Heart left ventricle (tissue), 16 donors: ENCODE results near the gene RANBP10. TPM values are rescaled to one million over a fixed set of nuclear protein-coding genes. Genes with fewer than 3 reads are reported as not detected.

Experiments
- ATAC-seq, 4 donors: fragments of 200-7000 bp; cut with Tn5 transposase; one replicate each; pipeline ENCODE4 v1.9.1; 2020 to 2022; ENCODE audit warnings: moderate library complexity in 4 of 4, mild to moderate bottlenecking in 3 of 4, moderate number of reproducible peaks in 1 of 4
- DNase-seq, 5 donors: peaks; one replicate each; pipeline ENCODE4 v3.0.0-alpha.2; 2020
- H3K27ac ChIP-seq, 12 donors: fragments of 200-600 bp; sonication (generic) in 4 of 12; one replicate each; pipeline versions ENCODE4 v1.5.0 to v1.8.0; 2016 to 2022; ENCODE audit warnings: mild to moderate bottlenecking in 2 of 12
- H3K27me3 ChIP-seq, 9 donors: fragments of 200-600 bp; sonication (generic) in 2 of 9; one replicate each; pipeline versions ENCODE4 v1.5.1 to v1.8.0; 2016 to 2022; ENCODE audit warnings: mild to moderate bottlenecking in 3 of 9
- H3K36me3 ChIP-seq, 9 donors: fragments of 200-600 bp; sonication (generic) in 2 of 9; one replicate each; pipeline versions ENCODE4 v1.5.0 to v1.8.0; 2018 to 2022; ENCODE audit warnings: mild to moderate bottlenecking in 2 of 9
- H3K4me1 ChIP-seq, 12 donors: fragments of 200-600 bp; sonication (generic) in 4 of 12; one replicate each; pipeline versions ENCODE4 v1.5.0 to v1.8.0; 2016 to 2022; ENCODE audit warnings: mild to moderate bottlenecking in 3 of 12
- H3K4me3 ChIP-seq, 12 donors: fragments of 200-600 bp; sonication (generic) in 4 of 12; one replicate each; pipeline versions ENCODE4 v1.5.0 to v1.8.0; 2017 to 2022; ENCODE audit warnings: mild to moderate bottlenecking in 9 of 12, moderate library complexity in 4 of 12
- H3K9me3 ChIP-seq, 12 donors: fragments of 200-600 bp; sonication (generic) in 4 of 12; one replicate each; pipeline versions ENCODE4 v1.5.0 to v1.8.0; 2016 to 2022; ENCODE audit warnings: mild to moderate bottlenecking in 1 of 12
- CTCF ChIP-seq, 12 donors: fragments of 200-600 bp; sonication (generic) in 4 of 12; IDR thresholded peaks; one replicate each; pipeline versions ENCODE4 v1.5.0 to v1.8.0; 2018 to 2022; ENCODE audit warnings: antibody characterized with exemption in 12 of 12, mild to moderate bottlenecking in 5 of 12
- POLR2A ChIP-seq, 2 donors: fragments of 450-650 bp; IDR thresholded peaks; one replicate each; pipeline ENCODE4 v1.6.1; 2017; ENCODE audit warnings: antibody characterized with exemption in 2 of 2, mild to moderate bottlenecking in 2 of 2, moderate library complexity in 2 of 2
- WGBS, 4 donors: extraction: QIAGEN DNeasy Blood & Tissue Kit in 2 of 4; methylation state at CpG; one replicate each; pipeline versions ENCODE4 v1.1.5 to v1.1.7; 2013 to 2018; 5-methylcytosine and 5-hydroxymethylcytosine counted together
- intact Hi-C, 10 donors: fragments of 100-400 bp; cut with DNase I; formaldehyde crosslinking; loops; one replicate each; pipeline versions ENCODE4 v1.11.1 to v1.14.2; 2022
- polyA plus RNA-seq, 2 donors: library from polyadenylated mRNA; stranded (reverse); fragments of 200-250 nt; gene quantifications; one replicate each; pipeline ENCODE4 v1.2.3, GENCODE V29; 2013
- total RNA-seq, 9 donors: library from RNA; depleted of rRNA in 2 of 9; stranded (reverse); fragments of >200 nt in 2 of 9; fragmentation: NEBNext Ultra II Directional in 3 of 9; extraction: Animal tissue kit (Norgen Biotek cat#: 25700) in 3 of 9; gene quantifications; one replicate each; pipeline versions ENCODE4 v1.1.0 to v1.2.4, GENCODE V29; 2016 to 2023
- donor health status: ischemic (EF 13 %, LVEDD 7.1; RV severe dilation, severe dysfunction).
- donor health status: healthy with polysubstance abuse.
- donor health status: DM: no; HTN: yes; CAD: no.
- donor health status: DM: no; HTN: no; CAD: no.
- donor health status: ischemic (EF 25% LVEDD 6.9; RV normal size, moderate dysfunction).
- donor health status: ischemic (EF 25% LVEDD 5.7; RV mildly dilated, moderate dysfunction).
- donor health status: healthy.
- donor health status: DM: yes; HTN: yes; CAD: no.
- donor health status: ischemic (EF 35%, LVEDD 5.7; RV mildly dilated, moderate dysfunction).
- donor health status: nonischemic (EF 11% LVEDD 7.7; RV severe dilation, severe dysfunction).
- donor health status: DM: yes; HTN: yes; CAD: no.
- donor health status: PGD.
- donor health status: ischemic (EF 29% LVEDD 5.4; RV normal size, mild dysfunction).
- donor health status: nonischemic (EF 23%, LVEDD 6.1; RV moderate dilation, normal function).

Gene RANBP10
- total and polyA plus RNA-seq, 11 donors: 5.6 to 19.7 (median 11.8) TPM

DNA sequence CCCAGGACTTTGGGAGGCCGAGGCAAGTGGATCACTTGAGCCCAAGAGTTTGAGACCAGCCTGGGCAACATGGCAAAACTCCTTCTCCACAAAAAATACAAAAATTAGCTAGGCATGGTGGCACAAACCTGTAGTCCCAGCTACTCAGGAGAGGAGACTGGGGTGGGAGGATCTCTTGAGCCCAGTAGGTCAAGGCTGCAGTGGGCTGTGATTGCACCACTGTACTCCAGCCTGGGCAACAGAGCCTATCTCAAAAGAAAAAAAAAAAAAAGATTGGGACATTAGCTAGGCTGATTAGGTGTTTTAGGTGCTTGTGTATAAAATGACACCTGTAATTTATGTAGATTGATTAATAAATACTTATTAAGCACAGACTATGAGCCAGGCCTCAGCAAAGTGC, 97.3 kb downstream of the RANBP10 start:
- TF ChIP-seq CTCF (IDR thresholded peaks at IDR 0.05) (no peak), POLR2A (IDR thresholded peaks at IDR 0.05) (no peak)
- no peak for DNase-seq
- H3K27ac ChIP-seq: no peak overlapping the region
- peaks cover 0 to 3% (median 0%) of the 10 kb centered on the region in 9 donors for H3K36me3 ChIP-seq
- intact Hi-C loops: no loop called here
- no peak overlapping the region for H3K4me3 ChIP-seq
- WGBS, 4 donors: 91 to 100% (median 98%) methylated on average over 1 of the region's 1 CpG
- no peak for ATAC-seq
- H3K27me3 ChIP-seq: no peaks in the 10 kb centered on the region
- H3K4me1 ChIP-seq: peaks cover 0 to 6% (median 0%) of the 10 kb centered on the region in 12 donors
- no peaks in the 10 kb centered on the region for H3K9me3 ChIP-seq

- TF ChIP-seq POLR2A (IDR thresholded peaks at IDR 0.05) (no peak), CTCF (IDR thresholded peaks at IDR 0.05) (no peak)
- peaks cover 0 to 13% (median 2%) of the 10 kb centered on the region in 12 donors for H3K4me1 ChIP-seq
- peaks cover 0 to 3% (median 0%) of the 10 kb centered on the region in 9 donors for H3K36me3 ChIP-seq
- no peak overlapping the region for H3K4me3 ChIP-seq
- no peaks in the 10 kb centered on the region for H3K27me3 ChIP-seq
- intact Hi-C loops: no loop called here
- DNase-seq (no peak), ATAC-seq (peak in 1 of 4 donors; percentile 61)
- no peaks in the 10 kb centered on the region for H3K9me3 ChIP-seq
- WGBS, 4 donors: 50 to 83% (median 70%) methylated on average over 2 of the region's 2 CpGs
- no peak overlapping the region for H3K27ac ChIP-seq
These were observed 98.0 kb downstream of the RANBP10 start for GRCh38 chr16:67708368-67708771.

DNA sequence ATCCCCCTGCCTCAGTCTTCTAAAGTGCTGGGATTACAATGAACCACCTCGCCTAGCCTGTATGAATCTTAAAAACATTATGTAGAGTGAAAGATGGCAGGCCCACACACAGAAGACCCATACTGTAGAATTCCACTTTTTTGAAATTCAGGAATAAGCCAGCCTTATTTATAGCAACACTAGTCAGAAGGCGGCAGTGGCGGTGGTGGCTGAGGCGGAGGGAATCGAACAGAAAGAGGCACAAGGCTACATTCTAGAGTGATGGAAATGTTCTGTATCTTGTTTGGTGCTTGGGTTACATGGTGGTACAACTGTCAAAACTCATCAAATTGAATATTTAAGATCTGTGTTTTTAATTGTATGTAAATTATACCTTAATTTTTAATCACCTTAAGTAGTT, 98.6 kb downstream of the RANBP10 start:
- H3K4me3 ChIP-seq: no peak overlapping the region
- peaks cover 0 to 16% (median 3%) of the 10 kb centered on the region in 12 donors for H3K4me1 ChIP-seq
- no peak for TF ChIP-seq CTCF (IDR thresholded peaks at IDR 0.05)
- TF ChIP-seq POLR2A (IDR thresholded peaks at IDR 0.05): no peak
- intact Hi-C loops: no loop called here
- no peaks in the 10 kb centered on the region for H3K9me3 ChIP-seq
- DNase-seq (no peak), ATAC-seq (no peak)
- 97 to 99% (median 98%) methylated on average over 5 of the region's 5 CpGs for WGBS, 4 donors
- H3K36me3 ChIP-seq: peaks cover 0 to 3% (median 0%) of the 10 kb centered on the region in 9 donors
- H3K27ac ChIP-seq: no peak overlapping the region
- H3K27me3 ChIP-seq: no peaks in the 10 kb centered on the region

DNA sequence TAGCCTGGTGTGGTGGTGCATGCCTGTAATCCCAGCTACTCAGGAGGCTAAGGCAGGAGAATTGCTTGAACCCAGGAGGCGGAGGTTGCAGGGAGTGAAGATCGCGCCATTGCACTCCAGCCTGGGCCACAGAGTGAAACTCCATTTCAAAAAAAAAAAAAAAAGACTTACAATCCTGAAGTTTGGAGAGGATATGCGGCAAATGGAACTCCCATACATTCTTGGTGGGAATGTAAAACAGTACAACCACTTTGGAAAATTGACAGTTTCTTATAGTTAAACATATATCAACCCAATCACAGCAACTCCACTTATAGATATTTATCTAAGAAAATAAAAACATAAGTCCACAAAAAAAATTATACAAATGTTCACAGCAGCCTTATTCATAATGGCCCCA, 99.2 kb downstream of the RANBP10 start:
- Histone ChIP-seq H3K4me1 (peaks cover 0 to 16% (median 3%) of the 10 kb centered on the region in 12 donors), H3K9me3 (no peaks in the 10 kb centered on the region), H3K36me3 (peaks cover 0 to 3% (median 0%) of the 10 kb centered on the region in 9 donors), H3K4me3 (no peak overlapping the region), H3K27ac (no peak overlapping the region), H3K27me3 (no peaks in the 10 kb centered on the region)
- intact Hi-C loops: no loop called here
- DNase-seq (no peak), ATAC-seq (no peak)
- no peak for TF ChIP-seq POLR2A (IDR thresholded peaks at IDR 0.05)
- no peak for TF ChIP-seq CTCF (IDR thresholded peaks at IDR 0.05)
- WGBS, 4 donors: 86 to 100% (median 97%) methylated on average over 4 of the region's 4 CpGs
